Prostate gland (tissue), 2 donors: Measurements from ENCODE around the gene IL18R1.

ENCODE experiments used
- POLR2A ChIP-seq: fragments of 450-650 bp; IDR thresholded peaks from one replicate; pipeline ENCODE4 v1.6.1; 2016; ENCODE audit warnings: antibody characterized with exemption, mild to moderate bottlenecking
- POLR2AphosphoS5 ChIP-seq: sonication (generic); formaldehyde crosslinking; IDR thresholded peaks from one replicate; pipeline ENCODE4 v1.6.1; 2017; ENCODE audit warnings: antibody characterized with exemption
- TF ChIP-seq, protein P1 (sequence below), 4 experiments: fragments of 200-600 bp in 2 of 4; fragments of 450-650 bp in 2 of 4; sonication (generic) in 2 of 4; IDR thresholded peaks; 1 replicate in 3 of 4; 2 replicates in 1 of 4; pipeline ENCODE4 v1.5.1; 2016 to 2019; ENCODE audit warnings: antibody characterized with exemption in 4 of 4, mild to moderate bottlenecking in 2 of 4, moderate library complexity in 2 of 4

DNA sequence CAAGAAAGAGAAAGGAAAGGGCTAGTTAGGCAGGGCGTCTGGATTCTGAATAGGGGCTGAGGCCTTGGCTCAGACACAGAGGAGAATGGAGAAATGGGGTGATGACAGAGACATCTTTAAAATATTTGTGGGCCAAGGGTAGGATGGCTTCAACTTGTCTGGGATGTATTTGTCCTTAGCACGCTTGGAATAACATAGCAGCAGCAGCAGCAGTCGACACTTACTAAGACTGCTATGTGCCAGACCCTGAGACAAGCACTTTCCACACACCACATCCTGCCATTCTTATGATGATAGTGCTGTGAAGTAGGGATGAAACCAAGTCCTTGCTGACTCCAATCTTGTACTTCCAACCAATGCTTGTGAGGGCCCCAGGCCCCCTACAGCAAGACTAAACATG, 41.6 kb upstream of the IL18R1 start:
- TF ChIP-seq, protein P1, sequence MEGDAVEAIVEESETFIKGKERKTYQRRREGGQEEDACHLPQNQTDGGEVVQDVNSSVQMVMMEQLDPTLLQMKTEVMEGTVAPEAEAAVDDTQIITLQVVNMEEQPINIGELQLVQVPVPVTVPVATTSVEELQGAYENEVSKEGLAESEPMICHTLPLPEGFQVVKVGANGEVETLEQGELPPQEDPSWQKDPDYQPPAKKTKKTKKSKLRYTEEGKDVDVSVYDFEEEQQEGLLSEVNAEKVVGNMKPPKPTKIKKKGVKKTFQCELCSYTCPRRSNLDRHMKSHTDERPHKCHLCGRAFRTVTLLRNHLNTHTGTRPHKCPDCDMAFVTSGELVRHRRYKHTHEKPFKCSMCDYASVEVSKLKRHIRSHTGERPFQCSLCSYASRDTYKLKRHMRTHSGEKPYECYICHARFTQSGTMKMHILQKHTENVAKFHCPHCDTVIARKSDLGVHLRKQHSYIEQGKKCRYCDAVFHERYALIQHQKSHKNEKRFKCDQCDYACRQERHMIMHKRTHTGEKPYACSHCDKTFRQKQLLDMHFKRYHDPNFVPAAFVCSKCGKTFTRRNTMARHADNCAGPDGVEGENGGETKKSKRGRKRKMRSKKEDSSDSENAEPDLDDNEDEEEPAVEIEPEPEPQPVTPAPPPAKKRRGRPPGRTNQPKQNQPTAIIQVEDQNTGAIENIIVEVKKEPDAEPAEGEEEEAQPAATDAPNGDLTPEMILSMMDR (IDR thresholded peaks at IDR 0.05) = no peak
- no peak for TF ChIP-seq POLR2AphosphoS5
- TF ChIP-seq POLR2A = no peak
